GM21529 (cell line): ENCODE results near the gene CLEC1B.
"Not testable (repeated sequence)": the region's sequence is repeated elsewhere in the genome, so short reads cannot be mapped to it uniquely, and the experiment has no call there.

Experiments used
- ATAC-seq: cut with Tn5 transposase; IDR thresholded peaks from one replicate; pipeline ENCODE4 v1.9.1; 2021; ENCODE audit not compliant: unreplicated experiment

The CLEC1B gene

GRCh38 chr12:9975614-9976013 lies 23.3 kb downstream of the CLEC1B start:
- ATAC-seq, result no peak

GRCh38 chr12:9974731-9975130 lies 24.2 kb downstream of the CLEC1B start:
- ATAC-seq, result not testable (repeated sequence)

GRCh38 chr12:9973949-9974348 lies 25.0 kb downstream of the CLEC1B start:
- ATAC-seq, result no peak

DNA sequence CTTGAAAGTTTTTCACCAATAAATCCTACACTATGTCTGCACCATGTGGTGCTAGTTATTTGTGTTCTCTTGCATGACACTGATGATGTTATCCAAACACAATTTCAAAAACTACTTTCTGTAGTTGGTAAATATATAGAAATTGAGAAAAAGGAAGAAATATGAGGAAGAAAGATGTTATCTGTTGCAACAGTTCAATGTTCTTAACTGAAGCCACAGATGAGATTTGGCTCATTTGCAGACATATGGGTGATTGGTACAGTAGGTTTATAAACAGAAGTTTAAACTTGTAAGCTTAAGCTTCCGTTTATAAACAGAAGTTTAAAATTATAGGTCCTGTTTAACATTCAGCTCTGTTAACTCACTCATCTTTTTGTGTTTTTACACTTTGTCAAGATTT lies 27.7 kb downstream of the CLEC1B start, which contains the start of gene CLEC12A:
Gene CLEC12A (plus strand): TSS at position 229 of the 400 bp plus-strand sequence. CDS start 188 bp downstream, outside the sequence.
- ATAC-seq, result no peak

- ATAC-seq, result no peak
Measured at GRCh38 chr12:9969673-9970072, 29.2 kb downstream of the CLEC1B start.

- ATAC-seq, result no peak
Measured at GRCh38 chr12:9961901-9962300, 37.0 kb downstream of the CLEC1B start.

DNA sequence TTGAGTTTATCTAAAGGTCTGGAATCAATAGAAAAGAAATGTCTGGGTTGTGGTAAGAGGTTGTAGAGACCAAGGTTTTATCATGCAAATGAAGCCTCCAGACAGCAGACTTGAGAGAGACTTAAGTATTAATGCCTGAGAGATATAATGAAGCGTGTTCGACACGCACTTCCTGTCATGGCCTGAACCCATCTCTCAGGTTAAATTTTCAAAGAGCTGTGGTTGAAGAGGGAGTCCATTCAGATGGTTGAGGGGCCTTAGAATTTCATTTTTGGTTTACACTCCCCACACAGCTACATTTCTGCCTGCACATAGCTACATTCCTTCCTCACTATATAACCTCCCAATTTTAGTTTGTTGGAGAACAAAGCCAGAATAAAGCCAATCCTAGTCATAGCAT lies 37.8 kb downstream of the CLEC1B start:
- peak; percentile 51 for ATAC-seq

- no peak for ATAC-seq
Measured at GRCh38 chr12:9960590-9960989, 38.3 kb downstream of the CLEC1B start.

GRCh38 chr12:9957834-9958233 lies 41.1 kb downstream of the CLEC1B start:
- ATAC-seq, result no peak

DNA sequence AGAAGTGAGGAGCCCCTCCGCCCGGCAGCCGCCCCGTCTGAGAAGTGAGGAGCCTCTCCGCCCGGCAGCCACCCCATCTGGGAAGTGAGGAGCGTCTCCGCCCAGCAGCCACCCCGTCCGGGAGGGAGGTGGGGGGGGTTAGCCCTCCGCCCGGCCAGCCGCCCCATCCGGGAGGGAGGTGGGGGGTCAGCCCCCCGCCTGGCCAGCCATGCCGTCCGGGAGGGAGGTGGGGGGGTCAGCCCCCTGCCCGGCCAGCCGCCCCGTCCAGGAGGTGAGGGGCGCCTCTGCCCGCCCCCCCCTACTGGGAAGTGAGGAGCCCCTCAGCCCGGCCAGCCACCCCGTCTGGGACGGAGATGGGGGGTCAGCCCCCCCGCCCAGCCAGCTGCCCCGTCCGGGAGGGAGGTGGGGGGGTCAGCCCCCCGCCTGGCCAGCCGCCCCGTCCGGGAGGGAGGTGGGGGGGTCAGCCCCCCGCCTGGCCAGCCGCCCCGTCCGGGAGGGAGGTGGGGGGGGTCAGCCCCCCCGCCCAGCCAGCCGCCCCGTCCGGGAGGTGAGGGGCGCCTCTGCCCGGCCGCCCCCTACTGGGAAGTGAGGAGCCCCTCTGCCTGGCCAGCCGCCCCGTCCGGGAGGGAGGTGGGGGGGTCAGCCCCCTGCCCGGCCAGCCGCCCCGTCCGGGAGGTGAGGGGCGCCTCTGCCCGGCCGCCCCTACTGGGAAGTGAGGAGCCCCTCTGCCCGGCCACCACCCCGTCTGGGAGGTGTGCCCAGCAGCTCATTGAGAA lies 45.8 kb downstream of the CLEC1B start:
- ATAC-seq, result not testable (repeated sequence)

DNA sequence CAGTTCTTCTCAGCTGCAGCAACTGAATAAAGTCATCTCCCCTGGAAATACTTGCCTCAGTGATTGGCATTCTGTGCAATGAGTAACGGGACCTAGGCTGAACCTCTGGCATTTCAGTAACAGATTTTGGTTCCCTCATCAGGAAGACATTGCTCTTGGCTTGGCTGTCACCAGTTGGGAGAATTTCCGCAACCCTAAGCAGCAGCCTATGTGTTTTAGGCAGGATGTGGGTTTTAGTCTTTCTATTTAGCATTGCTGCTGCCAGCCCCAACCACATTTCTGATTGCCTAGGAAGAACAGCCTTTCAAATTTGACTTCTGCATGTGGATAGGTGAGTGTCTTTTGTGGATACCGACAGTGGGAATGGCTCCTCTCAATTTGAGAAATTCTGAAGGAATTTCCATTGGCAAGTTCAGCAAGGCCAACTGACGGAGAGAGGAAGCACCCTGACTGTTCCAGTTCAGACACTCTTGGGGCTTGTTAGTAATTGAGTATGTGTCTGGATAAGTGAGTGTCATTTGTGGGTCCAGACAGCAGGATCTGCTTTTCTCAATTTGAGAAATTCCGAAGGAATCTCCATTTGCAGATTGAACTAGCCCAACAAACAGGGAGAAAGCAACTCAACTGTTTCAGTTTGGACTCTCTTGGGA lies 47.8 kb downstream of the CLEC1B start:
- no peak for ATAC-seq

DNA sequence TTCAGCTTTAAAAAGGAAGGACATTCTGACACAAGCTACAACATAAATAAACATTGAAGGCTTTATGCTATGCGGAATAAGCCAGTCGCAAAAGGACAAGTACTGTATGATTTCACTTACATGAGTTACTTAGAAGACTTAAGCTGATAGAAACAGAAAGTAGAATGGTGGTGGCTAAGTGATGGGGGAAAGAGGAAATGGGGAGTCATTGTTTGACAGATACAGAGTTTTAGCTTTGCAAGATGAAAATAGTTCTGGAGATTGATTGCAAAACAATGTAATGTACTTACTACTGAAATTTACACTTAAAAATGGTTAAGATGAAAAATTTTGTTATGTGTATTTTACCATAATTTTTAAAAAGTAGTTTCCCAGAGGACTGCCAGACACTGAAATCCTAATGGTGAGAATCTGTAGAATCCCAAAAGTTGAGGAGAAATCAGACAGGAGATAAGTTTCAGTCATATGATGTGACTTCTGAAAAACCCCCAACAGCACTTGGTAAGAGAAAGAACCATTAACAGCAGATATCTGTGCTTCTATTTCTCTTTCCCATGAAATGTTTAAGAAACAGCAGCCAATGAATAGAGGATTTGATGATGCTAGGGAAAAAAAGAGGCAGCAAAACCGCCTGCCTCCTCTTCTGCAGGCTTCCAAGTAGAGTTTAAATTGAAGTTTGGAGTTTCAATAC lies 50.2 kb downstream of the CLEC1B start:
- peak; percentile 98 for ATAC-seq

- ATAC-seq, result no peak
Measured at GRCh38 chr12:9947674-9948073, 51.2 kb downstream of the CLEC1B start.

GRCh38 chr12:9944391-9944790 lies 54.5 kb downstream of the CLEC1B start:
- no peak for ATAC-seq

- ATAC-seq, result no peak
Measured at GRCh38 chr12:9943240-9943639, 55.7 kb downstream of the CLEC1B start.
